Esophagus squamous epithelium (tissue), 5 donors: Measurements from ENCODE around the gene LIN28B. TPM values are rescaled to one million over a fixed set of nuclear protein-coding genes. Genes with fewer than 3 reads are reported as not detected.
A peak's percentile ranks its signal among the peaks of the same experiment; 100 is the strongest.

Source experiments
- DNase-seq: peaks from one replicate; lab custom pipeline; 2025; lab: John Stamatoyannopoulos, UW
- H3K27ac ChIP-seq, 4 donors: fragments of 200-600 bp; sonication (generic); one replicate each; pipeline ENCODE4 v1.5.1; 2016 to 2019; ENCODE audit warnings: mild to moderate bottlenecking in 1 of 4
- H3K27me3 ChIP-seq, 4 donors: fragments of 200-600 bp; sonication (generic); 1 replicate in 3 of 4; 2 replicates in 1 of 4; pipeline versions ENCODE4 v1.5.1 to v1.6.0; 2017 to 2021; ENCODE audit warnings: antibody characterized with exemption in 1 of 4
- H3K36me3 ChIP-seq, 3 donors: fragments of 200-600 bp; sonication (generic); one replicate each; pipeline ENCODE4 v1.5.1; 2016 to 2019
- H3K4me1 ChIP-seq, 3 donors: fragments of 200-600 bp; sonication (generic); one replicate each; pipeline ENCODE4 v1.5.1; 2017 to 2019
- H3K4me3 ChIP-seq, 4 donors: fragments of 200-600 bp; sonication (generic); 1 replicate in 3 of 4; 2 replicates in 1 of 4; pipeline ENCODE4 v1.5.1; 2016 to 2019; ENCODE audit warnings: mild to moderate bottlenecking in 2 of 4, moderate library complexity in 1 of 4
- H3K9me3 ChIP-seq, 3 donors: fragments of 200-600 bp; sonication (generic); one replicate each; pipeline ENCODE4 v1.5.1; 2016 to 2019
- CTCF ChIP-seq, 6 experiments: fragments of 450-650 bp in 4 of 6; fragments of 200-600 bp in 2 of 6; sonication (generic) in 2 of 6; IDR thresholded peaks; one replicate each; pipeline ENCODE4 v1.5.1; 2016 to 2019; ENCODE audit warnings: antibody characterized with exemption in 6 of 6, mild to moderate bottlenecking in 4 of 6, moderate library complexity in 4 of 6
- POLR2A ChIP-seq, 4 donors: fragments of 450-650 bp; IDR thresholded peaks; one replicate each; pipeline ENCODE4 v1.6.1; 2017; ENCODE audit warnings: antibody characterized with exemption in 4 of 4, mild to moderate bottlenecking in 4 of 4, moderate library complexity in 3 of 4
- WGBS, 2 donors: methylation state at CpG; one replicate each; pipeline ENCODE4 v1.1.5; 2018; 5-methylcytosine and 5-hydroxymethylcytosine counted together
- intact Hi-C: fragments of 100-400 bp; cut with DNase I; formaldehyde crosslinking; loops from one replicate; pipeline ENCODE4 v1.15.0; 2022
- total RNA-seq, 4 donors: library from RNA; depleted of rRNA; stranded (reverse); fragments of >200 nt; gene quantifications; one replicate each; pipeline ENCODE4 v1.1.0, GENCODE V29; 2016
- donor health status: DM: yes; HTN: yes; CAD: no.

LIN28B gene
- total RNA-seq, 4 donors from 2014 or later: not detected

GRCh38 chr6:104928141-104928540, 28.8 kb upstream of the LIN28B start:
- TF ChIP-seq POLR2A (IDR thresholded peaks at IDR 0.05) (no peak), CTCF (IDR thresholded peaks at IDR 0.05) (no peak)
- no peaks in the 10 kb centered on the region for H3K4me1 ChIP-seq
- H3K36me3 ChIP-seq: no peaks in the 10 kb centered on the region
- no peak for DNase-seq
- no peak overlapping the region for H3K27ac ChIP-seq
- intact Hi-C loops: no loop called here
- WGBS, 2 donors: 66 to 67% methylated on average over 3 of the region's 3 CpGs
- H3K4me3 ChIP-seq: no peak overlapping the region
- peaks cover 0 to 2% (median 0%) of the 10 kb centered on the region in 4 donors for H3K27me3 ChIP-seq
- H3K9me3 ChIP-seq: no peaks in the 10 kb centered on the region

DNA sequence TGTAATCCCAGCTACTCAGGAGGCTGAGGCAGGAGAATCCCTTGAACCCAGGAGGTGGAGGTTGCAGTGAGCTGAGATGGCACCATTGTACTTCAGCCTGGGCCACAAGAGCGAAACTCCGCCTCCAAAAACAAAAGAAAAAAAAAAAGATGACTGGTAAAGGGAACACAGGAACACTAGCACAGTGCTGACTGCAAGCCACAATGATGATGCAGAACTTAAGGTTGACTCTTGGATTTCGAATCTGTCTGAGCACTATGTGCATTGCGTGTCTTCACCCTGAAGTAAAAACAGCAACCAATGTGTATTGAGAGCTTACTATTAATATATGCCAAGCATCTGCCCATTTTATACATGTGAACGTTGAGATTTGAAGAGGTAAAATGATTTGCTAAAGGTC, 27.6 kb upstream of the LIN28B start:
- H3K9me3 ChIP-seq: no peaks in the 10 kb centered on the region
- H3K27ac ChIP-seq: no peak overlapping the region
- intact Hi-C loops: no loop called here
- DNase-seq: no peak
- H3K4me3 ChIP-seq: no peak overlapping the region
- no peaks in the 10 kb centered on the region for H3K4me1 ChIP-seq
- WGBS, 2 donors: 56 to 78% methylated on average over 5 of the region's 5 CpGs
- H3K27me3 ChIP-seq: no peaks in the 10 kb centered on the region
- TF ChIP-seq POLR2A (IDR thresholded peaks at IDR 0.05): no peak
- no peak for TF ChIP-seq CTCF (IDR thresholded peaks at IDR 0.05)
- no peaks in the 10 kb centered on the region for H3K36me3 ChIP-seq

DNA sequence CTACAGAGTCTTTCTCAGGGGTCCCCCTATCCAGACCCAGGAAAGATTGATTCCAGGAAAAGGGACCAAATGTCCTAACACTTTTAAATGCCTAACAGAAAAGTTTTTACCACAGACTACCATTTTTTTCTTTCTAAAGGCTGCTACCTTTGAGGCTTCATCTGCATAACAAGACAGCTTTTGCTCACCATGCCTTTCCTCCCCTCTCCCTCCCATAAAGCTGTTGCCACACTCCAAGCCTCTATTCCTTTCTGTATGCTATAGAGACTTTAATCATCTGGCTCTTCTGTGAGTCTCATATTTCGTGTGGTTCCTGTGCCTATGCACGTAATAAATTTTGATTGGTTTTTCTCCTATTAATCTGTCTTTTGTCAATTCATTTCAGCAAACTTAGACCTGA, 26.0 kb upstream of the LIN28B start:
- Histone ChIP-seq H3K36me3 (no peaks in the 10 kb centered on the region), H3K4me3 (no peak overlapping the region), H3K27ac (no peak overlapping the region), H3K4me1 (no peaks in the 10 kb centered on the region), H3K9me3 (no peaks in the 10 kb centered on the region), H3K27me3 (peaks cover 0 to 8% (median 0%) of the 10 kb centered on the region in 4 donors)
- TF ChIP-seq POLR2A (IDR thresholded peaks at IDR 0.05) (no peak), CTCF (IDR thresholded peaks at IDR 0.05) (no peak)
- intact Hi-C loops: no loop called here
- WGBS, 2 donors: 56 to 62% methylated on average over 2 of the region's 2 CpGs
- no peak for DNase-seq

GRCh38 chr6:104936766-104937535, 20.0 kb upstream of the LIN28B start:
- peaks cover 5 to 18% (median 8%) of the 10 kb centered on the region in 3 donors for H3K4me1 ChIP-seq
- intact Hi-C loops: no loop called here
- peaks cover 0 to 12% (median 0%) of the 10 kb centered on the region in 3 donors for H3K9me3 ChIP-seq
- DNase-seq: no peak
- no peak for TF ChIP-seq POLR2A (IDR thresholded peaks at IDR 0.05)
- TF ChIP-seq CTCF (IDR thresholded peaks at IDR 0.05): no peak
- H3K36me3 ChIP-seq: no peaks in the 10 kb centered on the region
- H3K27ac ChIP-seq: no peak overlapping the region
- H3K4me3 ChIP-seq: no peak overlapping the region
- H3K27me3 ChIP-seq: peaks cover 0 to 67% (median 5%) of the 10 kb centered on the region in 4 donors
- whole genome bisulfite sequencing, 2 donors: 94 to 95% methylated on average over 17 to 24 of the region's 38 CpGs

DNA sequence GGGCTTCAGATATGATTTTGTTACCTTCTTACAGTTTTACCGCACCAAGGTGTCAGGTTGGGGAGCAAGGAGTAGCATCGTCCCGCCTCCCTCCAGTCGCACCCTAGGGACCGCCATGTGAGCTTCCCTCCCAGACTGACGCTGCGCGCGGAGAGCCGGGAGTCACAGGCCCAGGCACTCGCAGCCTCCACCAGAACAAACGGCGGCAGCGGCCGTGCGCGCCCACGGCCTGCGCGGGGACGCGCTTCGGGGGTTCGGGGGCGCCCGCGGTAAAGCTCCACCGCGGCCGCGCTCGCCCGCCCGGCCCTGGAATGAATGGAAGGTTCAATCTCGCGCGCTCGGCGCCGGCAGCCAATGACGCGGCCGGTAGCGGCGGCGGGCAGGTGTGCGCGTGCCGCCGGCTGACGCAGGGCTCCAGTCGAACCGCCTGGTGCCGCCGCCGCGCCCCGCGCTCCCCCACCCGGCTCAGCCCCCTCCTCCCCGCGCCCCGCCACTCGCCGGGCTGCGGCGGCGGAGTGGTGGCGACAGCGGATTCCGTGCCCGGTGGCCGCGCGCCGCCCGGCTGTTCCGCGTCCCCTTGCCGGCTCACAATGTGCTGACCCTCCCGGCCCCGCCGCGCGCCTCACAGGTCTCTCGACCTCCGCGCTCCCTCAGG, 16.5 kb upstream of the LIN28B start:
- H3K9me3 ChIP-seq: peaks cover 0 to 12% (median 0%) of the 10 kb centered on the region in 3 donors
- peaks cover 5 to 18% (median 8%) of the 10 kb centered on the region in 3 donors for H3K4me1 ChIP-seq
- H3K4me3 ChIP-seq: peak overlapping the region in 2 of 4 donors; percentile 43 to 53
- TF ChIP-seq CTCF (IDR thresholded peaks at IDR 0.05) (no peak), POLR2A (IDR thresholded peaks at IDR 0.05) (no peak)
- WGBS, 2 donors: 48% methylated on average over 5 of the region's 88 CpGs; no CpG with 5 or more reads in 1 of the 2 donors
- H3K27ac ChIP-seq: no peak overlapping the region
- intact Hi-C loops: no loop called here
- H3K27me3 ChIP-seq: peaks cover 6 to 98% (median 9%) of the 10 kb centered on the region in 4 donors
- H3K36me3 ChIP-seq: no peaks in the 10 kb centered on the region
- DNase-seq: no peak
